Articular chondrocyte of knee joint (primary cell): ENCODE measurements around the gene ODAD3. TPM values are rescaled to one million over a fixed set of nuclear protein-coding genes. Genes with fewer than 3 reads are reported as not detected.

ENCODE experiments used
- small RNA-seq: library from RNA; depleted of rRNA; stranded (forward); fragments of <200 nt; gene quantifications from one replicate; pipeline ENCODE3, GENCODE V24; 2012
- total RNA-seq: library from RNA; depleted of rRNA; stranded (reverse); fragments of >200 nt; gene quantifications from 2 replicates; pipeline ENCODE4 v1.2.3, GENCODE V29; 2012

ODAD3 gene
- total RNA-seq: 0.26 and 0.32 TPM in 2 replicates

DNA sequence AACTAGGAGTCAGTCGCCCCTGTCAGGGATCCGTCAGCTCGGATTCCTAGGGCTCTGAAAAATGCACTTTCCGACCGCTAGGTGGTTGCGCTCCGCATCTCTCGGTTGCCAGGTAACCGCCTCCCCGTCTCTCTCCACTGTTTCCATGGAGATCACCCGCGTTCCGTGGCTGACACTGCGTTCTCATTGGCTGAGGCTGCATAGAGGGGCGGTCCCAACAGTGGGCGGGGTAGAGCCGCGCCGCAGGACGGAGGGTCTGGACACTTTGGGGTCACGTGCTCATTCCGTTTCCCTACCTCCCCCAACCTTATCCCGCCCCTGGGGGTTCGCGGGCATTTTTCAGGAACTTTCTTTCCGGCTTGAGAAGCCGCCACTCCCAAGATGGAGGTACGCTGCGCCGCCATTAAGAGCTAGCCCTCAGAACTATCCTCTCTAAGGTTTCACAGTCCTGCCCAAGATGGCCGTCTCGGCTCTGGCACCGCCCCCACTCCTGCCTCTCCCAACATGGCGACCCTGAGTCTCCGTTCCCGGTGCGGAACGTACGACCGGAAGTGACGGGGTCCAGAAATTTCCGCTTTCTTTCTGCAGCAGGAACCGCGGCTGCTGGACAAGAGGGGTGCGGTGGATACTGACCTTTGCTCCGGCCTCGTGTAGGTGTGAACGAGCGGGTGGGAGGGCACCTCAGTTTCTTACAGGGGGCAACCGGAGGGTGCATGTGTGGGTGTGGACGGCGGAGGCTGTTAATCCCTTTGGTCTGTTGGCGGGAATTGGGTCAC, at the start of gene ODAD3, which contains the start of gene PRKCSH:
ODAD3 (minus strand) TSS at position 65 of the 776 bp plus-strand sequence. CDS start 105 bp downstream, outside the sequence.
PRKCSH (plus strand) TSS at position 579 of the 776 bp plus-strand sequence. CDS start 483 bp downstream, outside the sequence.

DNA sequence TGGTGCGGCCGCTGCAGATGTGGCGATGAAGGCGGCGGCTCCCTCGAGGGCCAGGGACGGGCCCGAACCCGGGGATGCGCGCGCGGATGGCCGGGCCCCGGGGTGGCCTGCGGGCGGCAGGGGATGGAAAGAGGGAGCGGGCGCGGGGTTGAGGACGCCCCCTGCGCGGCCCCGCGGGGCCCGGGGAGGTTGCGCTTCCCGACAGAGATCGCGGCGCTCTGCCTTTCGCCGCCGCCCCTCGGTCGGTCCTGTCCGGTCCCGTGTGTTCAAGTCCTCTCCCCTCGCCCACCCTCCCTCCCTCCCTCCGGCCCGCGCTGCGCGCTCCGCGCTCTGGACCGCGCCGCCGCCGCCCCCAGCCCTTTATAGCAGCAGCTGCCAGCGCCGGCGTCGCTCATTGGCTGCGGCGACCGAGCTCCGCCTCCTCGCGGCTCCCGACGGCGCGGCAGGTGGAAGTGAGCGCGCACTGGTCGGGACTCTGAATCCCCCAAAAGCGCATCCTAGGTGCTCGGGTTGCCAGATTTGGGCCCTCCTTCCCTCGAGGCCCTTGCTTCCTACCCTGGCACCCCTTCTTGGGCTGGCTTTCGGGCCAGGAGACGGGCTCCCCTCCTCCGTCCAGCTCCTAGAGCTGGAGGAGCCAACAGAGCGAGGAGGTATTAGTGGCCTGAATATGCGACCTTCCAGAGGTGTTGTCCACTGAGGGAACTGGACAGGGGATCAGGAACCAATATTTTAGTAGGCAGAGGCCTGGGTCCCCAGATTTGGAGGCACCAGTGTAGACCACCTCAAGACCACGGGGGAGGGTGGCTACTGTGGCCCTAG, 46.0 kb upstream of the ODAD3 start, which contains the start of gene ELAVL3:
ELAVL3 (minus strand) TSS at position 332 of the 819 bp plus-strand sequence. CDS start 438 bp downstream, outside the sequence.

DNA sequence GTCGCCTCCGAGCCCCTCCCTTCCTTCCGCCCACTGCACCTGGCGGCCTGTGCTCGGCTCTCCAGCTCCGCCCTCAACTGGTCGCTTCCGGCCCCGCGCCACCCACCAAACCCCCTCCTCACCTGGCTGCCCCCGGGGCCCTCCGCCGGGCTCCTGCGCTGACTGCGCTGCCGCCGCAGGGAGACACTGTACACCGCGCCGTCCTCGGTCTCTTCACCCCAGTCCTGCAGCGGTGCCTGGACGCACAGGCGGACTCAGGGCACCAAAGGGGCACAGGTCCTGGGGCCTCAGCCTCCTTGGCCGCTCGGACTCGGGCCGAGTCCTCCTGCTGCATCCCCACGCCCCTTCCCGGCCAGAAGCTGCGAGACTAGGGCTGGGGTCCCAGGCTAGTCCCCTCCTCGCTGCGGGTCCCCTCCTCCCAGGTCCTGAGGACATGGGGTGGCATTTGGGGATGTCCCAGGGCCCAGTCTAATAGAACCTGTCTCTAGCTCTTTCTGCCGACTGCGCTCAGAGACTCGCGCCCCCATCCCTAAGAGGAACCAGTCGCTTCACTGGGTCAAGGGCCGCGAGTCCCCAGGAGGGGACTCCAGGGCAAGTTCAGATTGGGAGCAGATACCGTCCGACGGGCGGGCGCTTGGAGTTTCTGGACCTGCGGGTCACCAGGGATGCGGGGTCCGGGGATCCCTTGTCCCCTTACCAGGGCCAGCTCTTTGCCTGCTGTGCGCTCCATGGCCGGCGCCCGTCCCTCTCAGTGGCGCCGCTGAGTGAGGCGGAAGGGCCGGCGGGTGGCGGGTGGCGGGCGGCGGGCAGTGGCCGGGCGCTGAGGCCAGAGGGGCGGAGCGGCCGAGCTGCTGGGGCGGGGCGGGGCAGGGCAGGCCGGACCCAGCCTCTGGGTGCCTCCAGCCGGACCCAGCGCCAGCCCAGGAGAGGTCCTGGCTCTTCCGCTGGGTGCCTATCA, 16.1 kb downstream of the ODAD3 start, which contains the start of gene RGL3:
RGL3 (minus strand) TSS at position 766 of the 958 bp plus-strand sequence; CDS start at position 730, 36 bp downstream.

DNA sequence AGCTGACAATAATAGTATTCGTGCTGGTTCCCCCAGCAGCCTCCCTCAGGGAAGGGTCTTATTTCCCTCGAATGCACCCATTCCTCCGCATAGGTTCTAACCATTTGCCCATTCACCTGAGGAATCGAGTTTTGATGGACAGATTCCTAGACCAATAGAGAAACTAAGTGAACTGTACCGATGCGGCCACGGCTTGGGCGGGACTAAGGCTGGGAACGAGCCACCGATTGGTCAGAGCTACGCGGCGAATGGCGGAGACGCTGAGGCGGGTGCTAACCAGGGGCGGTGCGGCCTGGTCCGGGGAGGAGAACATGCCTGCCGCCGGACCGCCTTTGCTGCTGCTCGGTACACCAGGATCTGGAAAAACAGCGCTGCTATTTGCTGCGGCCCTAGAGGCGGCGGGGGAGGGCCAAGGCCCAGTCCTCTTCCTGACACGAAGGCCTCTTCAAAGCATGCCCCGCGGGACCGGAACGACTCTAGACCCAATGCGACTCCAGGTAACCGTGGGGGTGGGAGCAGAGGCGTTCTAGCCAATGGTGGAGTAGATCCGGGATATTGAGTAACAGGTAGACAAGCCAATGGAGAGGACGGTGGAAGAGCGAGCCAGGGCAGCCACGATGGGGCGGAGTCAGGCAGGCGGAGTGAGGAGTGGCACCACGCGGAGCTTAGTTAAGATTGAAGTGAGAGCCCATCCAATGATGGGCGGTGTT, 60.3 kb downstream of the ODAD3 start, which contains the start of gene SWSAP1:
SWSAP1 (plus strand) TSS at position 234 of the 710 bp plus-strand sequence; CDS start at position 249, 15 bp downstream.

Small RNA genes lying within 50 kb of the gene (small RNA-seq; reads per million reads assigned to genes)
- gene RF00019: not detected

Other genes starting within 250 kb of the ODAD3 start
- gene KANK2, start 237.6 kb downstream of the ODAD3 start, total RNA-seq: 262 TPM in 2 replicates
- gene ANGPTL8, start 195.5 kb downstream of the ODAD3 start, total RNA-seq: not detected in 2 replicates
- 11.0 and 13.1 TPM in 2 replicates for gene DOCK6, start 172.6 kb downstream of the ODAD3 start, total RNA-seq
- gene TSPAN16, start 139.0 kb downstream of the ODAD3 start, total RNA-seq: not detected in 2 replicates
- gene RAB3D, start 95.5 kb downstream of the ODAD3 start, total RNA-seq: 11.4 and 12.9 TPM in 2 replicates
- 76.3 and 80.2 TPM in 2 replicates for gene TMEM205, start 88.9 kb downstream of the ODAD3 start, total RNA-seq
- gene CCDC159, start 88.6 kb downstream of the ODAD3 start, total RNA-seq: 9.9 and 13.8 TPM in 2 replicates
- 12.0 and 14.0 TPM in 2 replicates for gene PLPPR2, start 79.7 kb downstream of the ODAD3 start, total RNA-seq
- 0.43 and 0.91 TPM in 2 replicates for gene SWSAP1, start 60.5 kb downstream of the ODAD3 start, total RNA-seq
- gene EPOR, start 50.8 kb downstream of the ODAD3 start, total RNA-seq: 2.0 and 3.0 TPM in 2 replicates
- gene RGL3, start 15.8 kb downstream of the ODAD3 start, total RNA-seq: 4.3 and 6.5 TPM in 2 replicates
- 114 and 135 TPM in 2 replicates for gene PRKCSH, start 514 bp upstream of the ODAD3 start, total RNA-seq
- gene ELAVL3, start 45.9 kb upstream of the ODAD3 start, total RNA-seq: not detected in 2 replicates
- 3.1 and 3.6 TPM in 2 replicates for gene ZNF653, start 70.7 kb upstream of the ODAD3 start, total RNA-seq
- 15.0 and 21.0 TPM in 2 replicates for gene ECSIT, start 94.0 kb upstream of the ODAD3 start, total RNA-seq
- gene CNN1, start 103.7 kb upstream of the ODAD3 start, total RNA-seq: 1.0 and 1.1 TPM in 2 replicates
- 30.4 and 30.7 TPM in 2 replicates for gene ELOF1, start 124.1 kb upstream of the ODAD3 start, total RNA-seq
- 0.39 and 0.54 TPM in 2 replicates for gene ACP5, start 142.5 kb upstream of the ODAD3 start, total RNA-seq
- 15.0 and 21.1 TPM in 2 replicates for gene ZNF627, start 162.4 kb upstream of the ODAD3 start, total RNA-seq